GM21737 (cell line): ENCODE data around the gene TRAPPC3L.

Experiments
- ATAC-seq: cut with Tn5 transposase; IDR thresholded peaks from one replicate; pipeline ENCODE4 v1.9.1; 2021; ENCODE audit warnings: mild to moderate bottlenecking, moderate library complexity; ENCODE audit not compliant: unreplicated experiment

TRAPPC3L gene

DNA sequence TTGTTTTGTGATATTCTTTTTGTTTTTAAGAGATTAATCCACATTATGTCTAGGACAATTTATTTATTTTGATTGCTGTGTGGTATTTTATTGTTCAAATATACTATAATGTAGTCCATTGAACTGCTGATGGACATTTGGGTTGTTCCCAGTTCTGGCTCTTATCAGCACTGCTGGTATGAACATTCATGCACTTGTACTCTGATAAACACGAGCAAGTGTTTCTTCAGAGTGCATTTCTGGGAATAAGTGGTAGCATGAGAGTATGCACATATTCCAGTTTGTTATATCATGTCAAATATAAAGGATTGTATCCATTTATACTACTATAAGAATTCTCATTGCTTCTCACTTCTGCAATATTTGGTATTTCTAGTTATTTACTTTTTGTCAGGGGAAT, 77.2 kb downstream of the TRAPPC3L start:
- ATAC-seq, result no peak

DNA sequence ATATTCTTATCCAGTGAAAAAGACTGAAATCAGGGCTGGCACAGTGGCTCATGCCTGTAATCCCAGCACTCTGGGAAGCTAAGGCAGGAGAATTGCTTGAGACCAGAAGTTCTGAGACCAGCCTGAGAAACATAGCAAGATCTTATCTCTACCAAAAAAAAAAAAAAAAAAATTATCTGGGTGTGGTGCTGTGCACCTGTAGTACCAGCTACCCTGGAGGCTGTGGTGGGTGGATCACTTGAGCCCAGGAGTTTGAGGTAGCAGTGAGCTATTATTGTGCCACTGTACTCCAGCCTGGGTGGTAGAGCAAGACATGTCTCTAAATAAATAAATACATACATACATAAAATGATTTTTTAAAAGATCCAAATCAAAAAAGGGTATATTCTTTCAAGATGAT, 78.0 kb downstream of the TRAPPC3L start:
- no peak for ATAC-seq

GRCh38 chr6:116467096-116467495, 78.4 kb downstream of the TRAPPC3L start:
- ATAC-seq, result no peak

DNA sequence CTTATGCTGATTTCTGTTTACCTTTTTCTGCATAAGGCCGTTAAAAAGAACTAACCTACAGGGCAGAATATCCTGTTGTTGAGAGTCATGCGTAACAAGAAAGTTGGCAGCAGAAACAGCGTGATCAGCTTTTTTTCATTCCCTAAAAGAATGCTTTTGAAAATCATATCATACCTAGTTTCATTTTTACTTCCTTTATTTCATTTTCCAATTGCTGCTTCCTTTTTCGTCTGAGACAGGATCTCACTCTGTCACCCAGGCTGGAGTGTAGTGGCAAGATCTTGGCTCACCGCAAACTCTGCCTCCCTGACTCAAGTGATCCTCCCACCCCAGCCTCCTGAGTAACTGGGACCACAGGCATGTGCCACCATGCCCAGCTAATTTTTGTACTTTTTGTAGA, 80.2 kb downstream of the TRAPPC3L start:
- ATAC-seq, result no peak

GRCh38 chr6:116463301-116463700, 82.2 kb downstream of the TRAPPC3L start:
- ATAC-seq, result no peak

DNA sequence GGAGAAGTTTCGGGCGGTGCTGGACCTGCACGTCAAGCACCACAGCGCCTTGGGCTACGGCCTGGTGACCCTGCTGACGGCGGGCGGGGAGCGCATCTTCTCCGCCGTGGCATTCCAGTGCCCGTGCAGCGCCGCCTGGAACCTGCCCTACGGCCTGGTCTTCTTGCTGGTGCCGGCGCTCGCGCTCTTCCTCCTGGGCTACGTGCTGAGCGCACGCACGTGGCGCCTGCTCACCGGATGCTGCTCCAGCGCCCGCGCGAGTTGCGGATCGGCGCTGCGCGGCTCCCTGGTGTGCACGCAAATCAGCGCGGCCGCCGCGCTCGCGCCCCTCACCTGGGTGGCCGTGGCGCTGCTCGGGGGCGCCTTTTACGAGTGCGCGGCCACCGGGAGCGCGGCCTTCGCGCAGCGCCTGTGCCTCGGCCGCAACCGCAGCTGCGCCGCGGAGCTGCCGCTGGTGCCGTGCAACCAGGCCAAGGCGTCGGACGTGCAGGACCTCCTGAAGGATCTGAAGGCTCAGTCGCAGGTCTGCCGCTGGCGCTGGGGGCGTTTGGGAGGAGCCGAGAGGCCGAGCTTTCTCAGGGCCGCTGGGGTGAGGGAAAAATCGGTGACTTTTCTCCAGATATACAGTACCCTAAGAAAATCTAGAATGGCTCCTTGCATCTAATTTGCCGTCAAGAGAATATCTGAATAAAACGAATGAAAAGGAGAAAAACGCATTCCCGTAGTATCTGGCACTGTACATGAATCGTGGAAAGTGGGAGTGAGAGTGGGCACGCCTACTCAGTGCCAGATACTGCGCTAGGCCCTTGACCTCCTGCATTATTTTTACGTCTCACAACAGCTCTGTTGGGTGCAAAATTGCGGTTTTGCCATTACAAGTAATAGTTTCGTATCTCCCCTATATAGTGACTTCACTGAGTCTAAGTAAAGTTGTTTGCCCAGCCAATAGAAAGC, 83.3 kb downstream of the TRAPPC3L start:
- peak; percentile 80 for ATAC-seq

DNA sequence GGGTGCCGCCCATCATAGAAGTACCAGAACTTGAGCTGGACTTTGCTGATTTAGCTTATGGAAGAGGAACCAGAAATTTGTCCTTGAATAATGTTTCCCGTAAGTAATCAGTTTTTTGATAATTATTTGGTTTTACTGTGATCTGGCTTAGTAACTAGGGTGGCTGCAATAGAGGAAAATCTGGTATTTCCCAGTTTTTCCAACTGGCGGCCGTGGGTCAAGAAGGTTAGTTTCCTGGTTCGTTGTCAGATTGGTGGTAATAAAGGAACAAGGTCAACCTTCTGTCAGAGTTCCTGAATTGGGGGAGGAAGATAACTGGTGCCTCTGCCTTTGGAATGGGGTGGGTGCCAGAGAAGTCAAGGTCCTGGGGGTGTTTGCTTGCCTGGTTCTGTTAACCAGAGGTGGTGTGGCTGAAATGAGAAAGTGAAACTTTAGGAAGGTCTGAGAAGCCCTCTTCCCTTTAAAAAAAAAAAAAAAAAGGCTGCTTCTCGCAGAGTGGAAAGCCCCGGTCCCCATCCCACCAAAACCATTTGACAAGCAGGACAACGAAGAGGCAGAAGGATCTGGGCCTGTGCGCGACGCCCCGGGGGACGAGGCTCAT, 84.1 kb downstream of the TRAPPC3L start, which contains the start of gene CALHM6:
CALHM6 (plus strand) TSS at position 45 of the 601 bp plus-strand sequence; CDS start at position 600, 555 bp downstream.
- no peak for ATAC-seq

DNA sequence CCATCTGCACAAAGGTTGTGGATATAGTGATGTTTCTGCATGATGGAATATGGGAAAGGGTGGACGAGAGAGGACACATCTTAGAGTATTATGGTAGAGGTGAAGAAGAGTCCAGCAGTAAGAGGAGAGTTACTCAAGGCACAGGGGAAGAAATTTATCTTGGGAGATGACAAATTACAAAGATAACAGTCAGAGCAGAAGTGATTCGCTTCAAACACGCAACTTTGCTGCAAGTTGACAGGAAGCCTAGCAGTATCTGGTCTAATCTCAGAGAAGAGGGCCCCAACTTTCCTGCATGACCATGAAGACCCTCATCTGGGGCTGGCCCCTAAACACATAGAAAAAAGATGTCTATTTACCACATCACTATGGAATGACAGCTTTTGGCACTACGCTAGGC, 85.6 kb downstream of the TRAPPC3L start:
- no peak for ATAC-seq

DNA sequence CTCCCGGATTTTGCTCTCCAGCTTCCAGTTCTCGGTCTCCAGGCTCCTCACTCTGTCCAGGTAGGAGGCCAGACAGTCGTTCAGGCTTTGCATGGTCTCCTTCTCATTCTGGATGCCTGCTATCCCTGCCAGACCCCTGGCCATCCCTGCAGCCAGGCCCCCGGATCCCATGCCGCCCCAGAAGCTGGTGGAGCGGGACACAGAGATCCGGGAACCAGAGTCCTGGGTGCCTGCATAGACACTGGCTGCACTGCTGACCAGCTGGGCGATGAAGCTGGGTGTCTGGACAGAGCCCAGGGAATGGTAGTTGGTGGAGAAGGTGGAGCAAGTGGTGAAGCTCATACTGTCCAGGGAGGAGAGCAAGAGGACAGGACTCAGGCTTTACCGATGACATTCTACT, 87.2 kb downstream of the TRAPPC3L start:
- ATAC-seq, result no peak

- ATAC-seq, result no peak
Measured at GRCh38 chr6:116456927-116457326, 88.6 kb downstream of the TRAPPC3L start.

GRCh38 chr6:116456106-116456505, 89.4 kb downstream of the TRAPPC3L start:
- no peak for ATAC-seq

- no peak for ATAC-seq
Measured at GRCh38 chr6:116452531-116452930, 93.0 kb downstream of the TRAPPC3L start.

DNA sequence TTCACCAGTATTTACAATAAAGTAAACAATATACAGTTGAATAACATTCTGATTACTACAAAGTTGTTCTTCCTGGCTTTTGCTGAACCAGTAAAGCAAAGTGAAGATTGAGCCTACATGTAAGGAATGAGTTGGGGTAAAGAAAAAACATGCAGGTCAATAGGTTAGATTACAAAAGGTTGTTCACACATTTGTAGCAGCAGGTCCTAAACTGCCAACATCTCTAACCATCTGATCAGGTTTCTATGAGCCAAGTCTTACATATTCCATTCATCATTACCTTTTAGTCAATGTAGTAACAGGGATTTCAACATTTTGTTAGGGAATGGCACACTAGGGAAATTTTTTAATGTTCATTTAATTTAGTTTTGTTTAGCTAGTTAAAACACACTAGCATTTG, 93.6 kb downstream of the TRAPPC3L start:
- ATAC-seq, result no peak

GRCh38 chr6:116450769-116451740, 94.4 kb downstream of the TRAPPC3L start:
- peak; percentile 77 for ATAC-seq

DNA sequence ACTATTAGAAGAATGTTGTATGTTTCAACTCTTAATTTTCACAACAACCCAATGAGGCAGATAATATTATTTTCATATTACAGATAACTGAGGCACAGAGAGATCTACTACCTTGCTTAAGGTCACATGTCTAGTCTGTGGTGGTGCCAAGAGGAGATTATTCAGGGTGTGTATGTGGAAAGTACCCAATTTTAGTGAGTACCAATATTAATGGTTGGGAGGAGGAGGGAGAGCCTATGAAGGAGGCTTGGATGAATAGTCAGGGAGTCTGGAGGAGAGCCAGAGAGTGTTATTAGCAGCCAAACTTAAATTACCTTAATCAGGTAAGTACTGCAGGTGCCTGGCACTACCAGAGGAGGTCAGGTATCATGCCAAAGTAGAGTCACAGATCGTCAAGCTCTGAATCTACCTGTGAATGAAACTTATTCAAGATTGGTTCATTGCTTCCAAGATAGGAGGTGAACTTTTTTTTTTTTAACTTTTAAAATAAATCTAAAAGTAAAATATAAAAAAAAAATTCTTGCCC, 95.2 kb downstream of the TRAPPC3L start:
- no peak for ATAC-seq

DNA sequence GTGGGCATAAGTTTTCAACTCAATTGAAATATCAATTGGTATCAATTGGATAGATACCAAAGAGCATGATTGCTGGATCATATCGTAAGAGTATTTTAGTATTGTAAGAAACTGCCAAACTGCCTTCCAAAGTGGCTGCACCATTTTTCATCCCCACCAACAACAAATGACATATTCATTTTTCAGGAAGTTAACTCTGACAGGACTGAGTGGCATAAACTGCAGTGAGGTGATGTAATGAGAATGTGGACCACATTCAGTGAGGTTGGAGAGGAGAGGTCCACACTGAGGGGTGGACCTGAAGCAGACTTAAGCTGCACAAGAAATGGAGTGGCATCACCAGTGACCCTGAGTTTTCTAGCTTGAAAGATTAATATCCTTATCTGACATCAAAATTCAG, 95.9 kb downstream of the TRAPPC3L start:
- no peak for ATAC-seq

- ATAC-seq, result no peak
Measured at GRCh38 chr6:116447496-116448011, 97.9 kb downstream of the TRAPPC3L start.

GRCh38 chr6:116447052-116447451, 98.4 kb downstream of the TRAPPC3L start:
- ATAC-seq, result no peak

GRCh38 chr6:116446399-116446798, 99.1 kb downstream of the TRAPPC3L start:
- no peak for ATAC-seq

- ATAC-seq, result no peak
Measured at GRCh38 chr6:116445102-116445501, 100.4 kb downstream of the TRAPPC3L start.
